GM12872 (cell line): ENCODE data around the gene LILRA1.

Experiments used
- CTCF ChIP-seq: IDR thresholded peaks from 3 replicates; pipeline ENCODE4 v1.5.1; 2011; ENCODE audit warnings: low read depth, mild to moderate bottlenecking, low read length, moderate library complexity; ENCODE audit not compliant: insufficient read depth

Gene LILRA1

GRCh38 chr19:54609356-54609791, 15.9 kb downstream of the LILRA1 start:
- no peak for TF ChIP-seq CTCF

GRCh38 chr19:54612428-54612827, 19.0 kb downstream of the LILRA1 start:
- no peak for TF ChIP-seq CTCF

- no peak for TF ChIP-seq CTCF
Measured at GRCh38 chr19:54614726-54615125, 21.3 kb downstream of the LILRA1 start.

GRCh38 chr19:54616057-54616456, 22.6 kb downstream of the LILRA1 start:
- no peak for TF ChIP-seq CTCF

GRCh38 chr19:54616821-54617560, 23.6 kb downstream of the LILRA1 start:
- TF ChIP-seq CTCF, result no peak

- no peak for TF ChIP-seq CTCF
Measured at GRCh38 chr19:54620464-54620863, 27.0 kb downstream of the LILRA1 start.

- no peak for TF ChIP-seq CTCF
Measured at GRCh38 chr19:54622431-54622830, 29.0 kb downstream of the LILRA1 start.

GRCh38 chr19:54626757-54627156, 33.3 kb downstream of the LILRA1 start:
- no peak for TF ChIP-seq CTCF
